ENCODE measurements around the gene APOLD1.
"Not testable (repeated sequence)": the region's sequence is repeated elsewhere in the genome, so short reads cannot be mapped to it uniquely, and the experiment has no call there.

APOLD1 gene

GRCh38 chr12:12798480-12798879 lies 13.0 kb downstream of the APOLD1 start:
- TF ChIP-seq MAX (IDR thresholded peaks at IDR 0.05; ENCODE audit: low read depth, low read length) (no peak), CTCF (IDR thresholded peaks at IDR 0.05; ENCODE audit: low read depth, low read length) (no peak), POLR2A (IDR thresholded peaks at IDR 0.05; ENCODE audit: extremely low read depth, insufficient read length) (no peak), MYC (IDR thresholded peaks at IDR 0.05; ENCODE audit: low read depth, low read length) (no peak)
- H3K4me3 ChIP-seq (ENCODE audit: low read depth, low read length) = no peak overlapping the region
- DNase-seq (ENCODE audit: low read depth) = no peak

GRCh38 chr12:12799163-12799920 lies 13.9 kb downstream of the APOLD1 start:
- DNase-seq (ENCODE audit: low read depth) = no peak
- H3K4me3 ChIP-seq (ENCODE audit: low read depth, low read length) = no peak overlapping the region
- TF ChIP-seq CTCF (IDR thresholded peaks at IDR 0.05; ENCODE audit: low read depth, low read length) (no peak), MYC (IDR thresholded peaks at IDR 0.05; ENCODE audit: low read depth, low read length) (no peak), POLR2A (IDR thresholded peaks at IDR 0.05; ENCODE audit: extremely low read depth, insufficient read length) (no peak), MAX (IDR thresholded peaks at IDR 0.05; ENCODE audit: low read depth, low read length) (no peak)

- no peak overlapping the region for H3K4me3 ChIP-seq (ENCODE audit: low read depth, low read length)
- TF ChIP-seq CTCF (IDR thresholded peaks at IDR 0.05; ENCODE audit: low read depth, low read length) = no peak
- no peak for TF ChIP-seq POLR2A (IDR thresholded peaks at IDR 0.05; ENCODE audit: extremely low read depth, insufficient read length)
- no peak for TF ChIP-seq MYC (IDR thresholded peaks at IDR 0.05; ENCODE audit: low read depth, low read length)
- TF ChIP-seq MAX (IDR thresholded peaks at IDR 0.05; ENCODE audit: low read depth, low read length) = no peak
- DNase-seq (ENCODE audit: low read depth) = no peak
Observed at GRCh38 chr12:12800406-12801180, 15.1 kb downstream of the APOLD1 start.

- H3K4me3 ChIP-seq (ENCODE audit: low read depth, low read length); DNase-seq (ENCODE audit: low read depth): not testable (repeated sequence)
Observed at GRCh38 chr12:12801656-12802055, 16.2 kb downstream of the APOLD1 start.

GRCh38 chr12:12803186-12803585 lies 17.7 kb downstream of the APOLD1 start:
- no peak for TF ChIP-seq POLR2A (IDR thresholded peaks at IDR 0.05; ENCODE audit: extremely low read depth, insufficient read length)
- peak; percentile 67 for TF ChIP-seq MAX (IDR thresholded peaks at IDR 0.05; ENCODE audit: low read depth, low read length)
- H3K4me3 ChIP-seq (ENCODE audit: low read depth, low read length) = no peak overlapping the region
- peak; percentile 68 for DNase-seq (ENCODE audit: low read depth)

- no peak overlapping the region for H3K4me3 ChIP-seq (ENCODE audit: low read depth, low read length)
- DNase-seq (ENCODE audit: low read depth) = no peak
- TF ChIP-seq POLR2A (IDR thresholded peaks at IDR 0.05; ENCODE audit: extremely low read depth, insufficient read length) (no peak), MAX (IDR thresholded peaks at IDR 0.05; ENCODE audit: low read depth, low read length) (no peak), CTCF (IDR thresholded peaks at IDR 0.05; ENCODE audit: low read depth, low read length) (no peak), MYC (IDR thresholded peaks at IDR 0.05; ENCODE audit: low read depth, low read length) (no peak)
Observed at GRCh38 chr12:12804011-12804410, 18.6 kb downstream of the APOLD1 start.

Data from NB4 (cell line).